Measurements from ENCODE around the gene PLAGL2.

- TF ChIP-seq CTCF (conservative IDR thresholded peaks at IDR 0.05; ENCODE audit: low read depth, low read length) (no peak), ELK1 (IDR thresholded peaks at IDR 0.05; ENCODE audit: borderline replicate concordance, low read depth, low read length) (no peak), NFE2L2 (IDR thresholded peaks at IDR 0.05; ENCODE audit: low read depth, low read length) (no peak), SMC3 (IDR thresholded peaks at IDR 0.05; ENCODE audit: low read depth, low read length) (no peak), BHLHE40 (IDR thresholded peaks at IDR 0.05; ENCODE audit: low read depth, low read length) (no peak), USF2 (IDR thresholded peaks at IDR 0.05; ENCODE audit: low read depth, low read length) (no peak), POLR2A (IDR thresholded peaks at IDR 0.05; ENCODE audit: low read depth, low read length) (no peak)
Measured at GRCh38 chr20:32165836-32166545, 41.6 kb downstream of the PLAGL2 start.

All from IMR-90 (cell line).